ENCODE measurements around the gene THBS2. TPM values are rescaled to one million over a fixed set of nuclear protein-coding genes. Genes with fewer than 3 reads are reported as not detected.
"Not testable (repeated sequence)": the region's sequence is repeated elsewhere in the genome, so short reads cannot be mapped to it uniquely, and the experiment has no call there.

Gene THBS2
- total RNA-seq, 1 experiment from 2014 or later, result not detected

GRCh38 chr6:169223006-169223405 lies 30.6 kb downstream of the THBS2 start:
- no peak for DNase-seq (ENCODE audit: low read depth)
- in situ Hi-C loops (cut with HindIII; ENCODE audit: low pct_unique_long_range_greater_than_20kb, low sequenced_read_pairs), result no loop called here

GRCh38 chr6:169222126-169222525 lies 31.5 kb downstream of the THBS2 start:
- no peak for DNase-seq (ENCODE audit: low read depth)
- in situ Hi-C loops (cut with HindIII; ENCODE audit: low pct_unique_long_range_greater_than_20kb, low sequenced_read_pairs), result no loop called here

GRCh38 chr6:169221264-169221663 lies 32.4 kb downstream of the THBS2 start:
- in situ Hi-C loops (cut with HindIII; ENCODE audit: low pct_unique_long_range_greater_than_20kb, low sequenced_read_pairs), result no loop called here
- no peak for DNase-seq (ENCODE audit: low read depth)

- in situ Hi-C loops (cut with HindIII; ENCODE audit: low pct_unique_long_range_greater_than_20kb, low sequenced_read_pairs), result no loop called here
- DNase-seq (ENCODE audit: low read depth), result no peak
These were observed 33.3 kb downstream of the THBS2 start for GRCh38 chr6:169220068-169220964.

- in situ Hi-C loops (cut with HindIII; ENCODE audit: low pct_unique_long_range_greater_than_20kb, low sequenced_read_pairs), result no loop called here
- DNase-seq (ENCODE audit: low read depth), result no peak
These were observed 35.7 kb downstream of the THBS2 start for GRCh38 chr6:169217972-169218371.

- no peak for DNase-seq (ENCODE audit: low read depth)
- in situ Hi-C loops (cut with HindIII; ENCODE audit: low pct_unique_long_range_greater_than_20kb, low sequenced_read_pairs), result no loop called here
These were observed 36.8 kb downstream of the THBS2 start for GRCh38 chr6:169216830-169217229.

- DNase-seq (ENCODE audit: low read depth), result no peak
- in situ Hi-C loops (cut with HindIII; ENCODE audit: low pct_unique_long_range_greater_than_20kb, low sequenced_read_pairs), result no loop called here
These were observed 38.4 kb downstream of the THBS2 start for GRCh38 chr6:169215201-169215681.

GRCh38 chr6:169214789-169215188 lies 38.9 kb downstream of the THBS2 start:
- peak; percentile 32 for DNase-seq (ENCODE audit: low read depth)
- in situ Hi-C loops (cut with HindIII; ENCODE audit: low pct_unique_long_range_greater_than_20kb, low sequenced_read_pairs), result not testable (repeated sequence)

- in situ Hi-C loops (cut with HindIII; ENCODE audit: low pct_unique_long_range_greater_than_20kb, low sequenced_read_pairs), result no loop called here
- no peak for DNase-seq (ENCODE audit: low read depth)
These were observed 39.7 kb downstream of the THBS2 start for GRCh38 chr6:169213814-169214520.

- peak; percentile 84 for DNase-seq (ENCODE audit: low read depth)
- in situ Hi-C loops (cut with HindIII; ENCODE audit: low pct_unique_long_range_greater_than_20kb, low sequenced_read_pairs), result no loop called here
These were observed 40.5 kb downstream of the THBS2 start for GRCh38 chr6:169212897-169213813.

GRCh38 chr6:169212436-169212835 lies 41.2 kb downstream of the THBS2 start:
- no peak for DNase-seq (ENCODE audit: low read depth)
- in situ Hi-C loops (cut with HindIII; ENCODE audit: low pct_unique_long_range_greater_than_20kb, low sequenced_read_pairs), result no loop called here

GRCh38 chr6:169211881-169212280 lies 41.8 kb downstream of the THBS2 start:
- in situ Hi-C loops (cut with HindIII; ENCODE audit: low pct_unique_long_range_greater_than_20kb, low sequenced_read_pairs), result no loop called here
- no peak for DNase-seq (ENCODE audit: low read depth)

GRCh38 chr6:169210611-169211010 lies 43.0 kb downstream of the THBS2 start:
- no peak for DNase-seq (ENCODE audit: low read depth)
- in situ Hi-C loops (cut with HindIII; ENCODE audit: low pct_unique_long_range_greater_than_20kb, low sequenced_read_pairs), result no loop called here

- in situ Hi-C loops (cut with HindIII; ENCODE audit: low pct_unique_long_range_greater_than_20kb, low sequenced_read_pairs), result no loop called here
These were observed 45.6 kb downstream of the THBS2 start for GRCh38 chr6:169208011-169208410.

GRCh38 chr6:169207482-169207881 lies 46.2 kb downstream of the THBS2 start:
- no peak for DNase-seq (ENCODE audit: low read depth)
- in situ Hi-C loops (cut with HindIII; ENCODE audit: low pct_unique_long_range_greater_than_20kb, low sequenced_read_pairs), result no loop called here

More at GRCh38 chr6:169208011-169208410, 45.6 kb downstream of the THBS2 start:
- DNase-seq (ENCODE audit: low read depth), result no peak

GRCh38 chr6:169205176-169206160 lies 48.2 kb downstream of the THBS2 start:
- in situ Hi-C loops (cut with HindIII; ENCODE audit: low pct_unique_long_range_greater_than_20kb, low sequenced_read_pairs), result no loop called here
- DNase-seq (ENCODE audit: low read depth), result no peak

- no peak for DNase-seq (ENCODE audit: low read depth)
- in situ Hi-C loops (cut with HindIII; ENCODE audit: low pct_unique_long_range_greater_than_20kb, low sequenced_read_pairs), result no loop called here
These were observed 49.5 kb downstream of the THBS2 start for GRCh38 chr6:169204167-169204566.

Data from Caki2 (cell line).